ENCODE measurements around the gene AKAP8L. TPM values are rescaled to one million over a fixed set of nuclear protein-coding genes. Genes with fewer than 3 reads are reported as not detected.
A peak's percentile ranks its signal among the peaks of the same experiment; 100 is the strongest.

Gene AKAP8L
- total and polyA plus RNA-seq, 10 of the 15 experiments (the other 5 are each of a cell fraction or from before 2014, with no cell fraction given), result 0.66 to 64.3 (median 40.0) TPM

- Histone ChIP-seq H3K27ac (ENCODE audit: control insufficient read depth, insufficient read depth) (no peak overlapping the region), H3K79me2 (ENCODE audit: control insufficient read depth, insufficient read depth, low read length) (peaks cover 33% of the 10 kb centered on the region), H3K9ac (ENCODE audit: control insufficient read depth, insufficient read depth, low read length) (no peak overlapping the region), H3K4me2 (ENCODE audit: control insufficient read depth, insufficient read depth) (no peak overlapping the region), H3K27me3 (replicated peaks in 1 of 2; ENCODE audit: control insufficient read depth in 2 of 2, insufficient read depth in 2 of 2, low read length in 1 of 2) (no peaks in the 10 kb centered on the region), H3K4me1 (ENCODE audit: control insufficient read depth, insufficient read depth, low read length) (0 out of 2 replicates have a peak, but pooled peaks cover 2% of the 10 kb centered on the region), H3K36me3 (ENCODE audit: control insufficient read depth in 2 of 2, insufficient read depth in 2 of 2, low read length in 1 of 2) (peaks cover 11 to 52% of the 10 kb centered on the region in 2 experiments; a peak in 3 of 4 replicates), H2AFZ (ENCODE audit: control insufficient read depth, low read depth, low read length) (no peak overlapping the region), H3K4me3 (no peak overlapping the region), H4K20me1 (ENCODE audit: control insufficient read depth, insufficient read depth) (0 out of 2 replicates have a peak, but pooled peaks cover 5% of the 10 kb centered on the region), H3K9me3 (replicated peaks; ENCODE audit: control insufficient read depth, insufficient read depth, low read length) (no peaks in the 10 kb centered on the region)
- intact Hi-C loops (cut with micrococcal nuclease; ENCODE audit: unreplicated experiment), result no loop called here
- RAD21 ChIA-PET (ENCODE audit: unreplicated experiment), result no interaction called here
- no peak for TF ChIP-seq BHLHE40 (IDR thresholded peaks at IDR 0.05; ENCODE audit: borderline replicate concordance in 1 of 2, low read depth in 2 of 2, low read length in 1 of 2)
- 0 out of 2 replicates have a peak, but pooled peaks have one; percentile 19 for TF ChIP-seq POLR2A (IDR thresholded peaks at IDR 0.05; ENCODE audit: low read depth, low read length)
- BruUV-seq (replicated peaks), result no TSS peak
- no peak for FAIRE-seq
- WGBS (ENCODE audit: insufficient coverage, insufficient replicate concordance, low lambda C conversion rate, missing lambda C conversion rate), result 96% methylated on average over 17 of the region's 17 CpGs
- POLR2A ChIA-PET, result no interaction called here
- CTCF ChIA-PET, result interaction anchor here (0.6 to 1.7 kb wide), 3 partner anchors 14 to 83 kb away, joined by 3 read pairs; no protein-coding TSS in a partner anchor
- in situ Hi-C loops (cut with MboI), result no loop called here
- no peak for DNase-seq (ENCODE audit: low read depth, low spot score)
- SMC1A ChIA-PET (ENCODE audit: uncharacterized antibody, unreplicated experiment), result no interaction called here
- no peak for ATAC-seq
Observed at GRCh38 chr19:15371786-15372380, 46.9 kb downstream of the AKAP8L start.

DNA sequence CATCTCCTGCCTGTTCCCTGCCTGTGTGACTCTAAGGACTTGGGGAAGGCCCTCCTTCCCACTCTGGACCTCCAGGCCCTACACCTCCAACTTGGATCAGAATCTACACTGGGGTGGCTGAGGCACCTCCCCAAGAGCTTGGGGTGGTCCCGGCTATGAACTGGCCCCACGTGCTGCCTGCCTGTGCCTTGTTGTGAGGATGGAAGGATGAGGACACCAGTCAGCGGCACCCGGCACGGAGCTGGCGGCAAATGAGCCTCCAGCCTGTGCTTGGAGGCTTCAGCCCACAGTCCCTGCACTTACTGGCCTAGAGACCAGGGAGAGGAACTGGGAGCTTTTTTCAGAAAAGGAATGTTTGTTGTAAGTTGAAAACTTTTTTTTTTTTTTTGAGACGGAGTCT, 47.7 kb downstream of the AKAP8L start:
- TF ChIP-seq POLR2A (IDR thresholded peaks at IDR 0.05; ENCODE audit: low read depth, low read length) (0 out of 2 replicates have a peak, but pooled peaks have one; percentile 17), ESRRA (IDR thresholded peaks at IDR 0.05; ENCODE audit: low read length) (no peak), TAF1 (IDR thresholded peaks at IDR 0.05; ENCODE audit: borderline replicate concordance, low read depth, low read length) (no peak), EED (IDR thresholded peaks at IDR 0.05; ENCODE audit: low read depth) (no peak)
- H3K27ac ChIP-seq (ENCODE audit: control insufficient read depth, insufficient read depth), result no peak overlapping the region
- intact Hi-C loops (cut with micrococcal nuclease; ENCODE audit: unreplicated experiment), result no loop called here
- ChIA-PET CTCF (interaction anchor here (1.1 to 1.7 kb wide), 2 partner anchors 24 to 83 kb away, joined by 3 read pairs; no protein-coding TSS in a partner anchor), POLR2A (no interaction called here), SMC1A (ENCODE audit: uncharacterized antibody, unreplicated experiment) (no interaction called here), RAD21 (ENCODE audit: unreplicated experiment) (interaction anchor here (0.9 kb wide), 1 partner anchor 13 kb away, joined by 3 read pairs; no protein-coding TSS in a partner anchor)
- no peak overlapping the region for H3K9ac ChIP-seq (ENCODE audit: control insufficient read depth, insufficient read depth, low read length)
- H3K4me3 ChIP-seq, result no peak overlapping the region
- H3K79me2 ChIP-seq (ENCODE audit: control insufficient read depth, insufficient read depth, low read length), result peaks cover 26% of the 10 kb centered on the region
- no TSS peak for BruUV-seq (replicated peaks)
- 0 out of 2 replicates have a peak, but pooled peaks cover 2% of the 10 kb centered on the region for H3K4me1 ChIP-seq (ENCODE audit: control insufficient read depth, insufficient read depth, low read length)
- H3K9me3 ChIP-seq (replicated peaks; ENCODE audit: control insufficient read depth, insufficient read depth, low read length), result no peaks in the 10 kb centered on the region
- H4K20me1 ChIP-seq (ENCODE audit: control insufficient read depth, insufficient read depth), result 0 out of 2 replicates have a peak, but pooled peaks cover 5% of the 10 kb centered on the region
- H3K36me3 ChIP-seq (ENCODE audit: control insufficient read depth in 2 of 2, insufficient read depth in 2 of 2, low read length in 1 of 2), result peaks cover 14 to 52% of the 10 kb centered on the region in 2 experiments; a peak in 3 of 4 replicates
- FAIRE-seq (no peak), ATAC-seq (no peak), DNase-seq (ENCODE audit: low read depth, low spot score) (no peak)
- H2AFZ ChIP-seq (ENCODE audit: control insufficient read depth, low read depth, low read length), result no peak overlapping the region
- in situ Hi-C loops (cut with MboI), result no loop called here
- no peak overlapping the region for H3K4me2 ChIP-seq (ENCODE audit: control insufficient read depth, insufficient read depth)
- WGBS (ENCODE audit: insufficient coverage, insufficient replicate concordance, low lambda C conversion rate, missing lambda C conversion rate), result 100% methylated on average over 7 of the region's 7 CpGs
- no peaks in the 10 kb centered on the region for H3K27me3 ChIP-seq (replicated peaks in 1 of 2; ENCODE audit: control insufficient read depth in 2 of 2, insufficient read depth in 2 of 2, low read length in 1 of 2)
